Measurements from ENCODE around the gene ALDH9A1.

DNA sequence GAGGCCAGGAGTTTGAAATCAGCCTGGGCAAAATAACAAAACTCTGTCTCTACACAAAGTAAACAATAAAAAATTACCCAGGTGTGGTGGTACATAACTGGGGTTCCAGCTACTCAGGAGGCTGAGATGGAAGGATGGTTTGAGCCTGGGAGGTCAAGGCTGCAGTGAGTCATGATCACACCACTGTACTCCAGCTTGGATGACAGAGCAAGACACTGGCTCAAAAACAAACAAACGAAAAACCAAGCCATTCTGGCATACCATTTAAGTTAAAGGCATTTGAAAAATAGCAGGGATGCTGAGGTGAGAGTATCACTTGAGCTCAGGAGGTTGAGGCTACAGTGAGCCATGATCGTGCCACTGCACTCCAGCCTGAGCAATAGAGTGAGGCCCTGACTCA lies 5.3 kb upstream of the ALDH9A1 start:
- TF ChIP-seq, protein P1, sequence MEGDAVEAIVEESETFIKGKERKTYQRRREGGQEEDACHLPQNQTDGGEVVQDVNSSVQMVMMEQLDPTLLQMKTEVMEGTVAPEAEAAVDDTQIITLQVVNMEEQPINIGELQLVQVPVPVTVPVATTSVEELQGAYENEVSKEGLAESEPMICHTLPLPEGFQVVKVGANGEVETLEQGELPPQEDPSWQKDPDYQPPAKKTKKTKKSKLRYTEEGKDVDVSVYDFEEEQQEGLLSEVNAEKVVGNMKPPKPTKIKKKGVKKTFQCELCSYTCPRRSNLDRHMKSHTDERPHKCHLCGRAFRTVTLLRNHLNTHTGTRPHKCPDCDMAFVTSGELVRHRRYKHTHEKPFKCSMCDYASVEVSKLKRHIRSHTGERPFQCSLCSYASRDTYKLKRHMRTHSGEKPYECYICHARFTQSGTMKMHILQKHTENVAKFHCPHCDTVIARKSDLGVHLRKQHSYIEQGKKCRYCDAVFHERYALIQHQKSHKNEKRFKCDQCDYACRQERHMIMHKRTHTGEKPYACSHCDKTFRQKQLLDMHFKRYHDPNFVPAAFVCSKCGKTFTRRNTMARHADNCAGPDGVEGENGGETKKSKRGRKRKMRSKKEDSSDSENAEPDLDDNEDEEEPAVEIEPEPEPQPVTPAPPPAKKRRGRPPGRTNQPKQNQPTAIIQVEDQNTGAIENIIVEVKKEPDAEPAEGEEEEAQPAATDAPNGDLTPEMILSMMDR (conservative IDR thresholded peaks at IDR 0.05 in 1 of 2, IDR thresholded peaks at IDR 0.05 in 1 of 2; ENCODE audit: extremely low read depth in 1 of 2, insufficient read depth in 1 of 2, low read depth in 1 of 2, low read length in 2 of 2) = no peak
- no peak for TF ChIP-seq EZH2 (IDR thresholded peaks at IDR 0.05; ENCODE audit: borderline replicate concordance, low read length)
